HG03097 (cell line): ENCODE results near the gene LRRC73.

Experiments
- ATAC-seq: cut with Tn5 transposase; IDR thresholded peaks from one replicate; pipeline ENCODE4 v1.9.1; 2021; ENCODE audit not compliant: unreplicated experiment, low FRiP score

LRRC73 gene

DNA sequence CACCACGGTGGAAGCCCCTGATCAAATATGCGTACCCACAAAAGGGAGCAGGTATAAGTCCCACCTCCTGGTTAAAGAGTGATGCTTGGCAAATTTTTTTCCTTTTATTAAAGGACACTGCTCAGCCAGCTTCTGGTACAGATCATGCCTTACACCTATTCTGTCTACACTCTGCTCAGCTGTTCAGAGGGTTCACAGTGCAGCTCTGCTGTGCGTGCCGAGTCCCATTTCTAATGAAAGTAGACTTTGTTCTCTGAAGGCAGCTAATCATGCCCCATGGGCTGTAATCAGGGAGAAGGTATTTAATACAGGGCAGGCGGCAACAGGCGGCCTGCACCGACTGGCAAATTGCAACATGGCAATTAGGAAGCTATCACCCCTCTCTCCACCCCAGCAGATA, 16.3 kb downstream of the LRRC73 start:
- no peak for ATAC-seq

DNA sequence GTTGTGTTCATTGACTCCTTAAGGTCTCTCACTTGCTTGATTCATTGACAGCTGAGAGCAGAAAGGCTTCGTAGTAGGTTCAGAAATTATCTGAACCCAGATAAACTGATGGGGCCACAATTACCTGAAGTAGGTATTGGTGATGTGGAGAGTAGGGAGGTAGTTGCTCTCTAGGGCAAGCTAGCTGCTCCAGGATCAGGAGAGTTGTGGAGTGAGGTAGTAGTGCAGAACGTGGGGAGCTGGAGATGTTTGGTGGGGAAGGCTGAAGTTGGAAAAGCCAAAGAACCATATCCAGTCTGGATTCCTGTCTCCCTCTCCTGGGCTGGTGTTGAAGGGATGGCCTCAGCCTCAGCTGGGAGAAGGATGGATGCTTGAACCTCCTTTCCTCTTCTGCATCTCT, 16.9 kb downstream of the LRRC73 start:
- no peak for ATAC-seq

DNA sequence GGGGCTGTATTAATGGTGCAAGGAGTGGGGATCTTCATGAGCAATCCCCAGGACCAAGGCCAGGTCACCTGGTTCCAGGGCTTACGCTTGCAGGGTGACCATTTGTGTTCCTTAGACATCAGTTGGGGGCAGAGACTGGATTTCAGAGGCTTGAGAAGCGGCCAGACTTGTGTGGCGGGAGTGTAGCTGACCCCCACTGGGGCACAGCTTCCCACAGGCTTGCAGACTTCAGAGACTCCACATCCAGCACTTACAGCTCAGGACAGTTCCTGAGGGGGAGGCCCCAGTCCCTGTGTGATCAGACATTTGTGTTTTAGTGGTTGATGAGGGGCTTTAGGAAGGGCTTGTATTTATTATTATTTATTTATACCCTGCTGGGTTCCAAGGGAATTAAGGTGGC, 17.5 kb downstream of the LRRC73 start:
- no peak for ATAC-seq

DNA sequence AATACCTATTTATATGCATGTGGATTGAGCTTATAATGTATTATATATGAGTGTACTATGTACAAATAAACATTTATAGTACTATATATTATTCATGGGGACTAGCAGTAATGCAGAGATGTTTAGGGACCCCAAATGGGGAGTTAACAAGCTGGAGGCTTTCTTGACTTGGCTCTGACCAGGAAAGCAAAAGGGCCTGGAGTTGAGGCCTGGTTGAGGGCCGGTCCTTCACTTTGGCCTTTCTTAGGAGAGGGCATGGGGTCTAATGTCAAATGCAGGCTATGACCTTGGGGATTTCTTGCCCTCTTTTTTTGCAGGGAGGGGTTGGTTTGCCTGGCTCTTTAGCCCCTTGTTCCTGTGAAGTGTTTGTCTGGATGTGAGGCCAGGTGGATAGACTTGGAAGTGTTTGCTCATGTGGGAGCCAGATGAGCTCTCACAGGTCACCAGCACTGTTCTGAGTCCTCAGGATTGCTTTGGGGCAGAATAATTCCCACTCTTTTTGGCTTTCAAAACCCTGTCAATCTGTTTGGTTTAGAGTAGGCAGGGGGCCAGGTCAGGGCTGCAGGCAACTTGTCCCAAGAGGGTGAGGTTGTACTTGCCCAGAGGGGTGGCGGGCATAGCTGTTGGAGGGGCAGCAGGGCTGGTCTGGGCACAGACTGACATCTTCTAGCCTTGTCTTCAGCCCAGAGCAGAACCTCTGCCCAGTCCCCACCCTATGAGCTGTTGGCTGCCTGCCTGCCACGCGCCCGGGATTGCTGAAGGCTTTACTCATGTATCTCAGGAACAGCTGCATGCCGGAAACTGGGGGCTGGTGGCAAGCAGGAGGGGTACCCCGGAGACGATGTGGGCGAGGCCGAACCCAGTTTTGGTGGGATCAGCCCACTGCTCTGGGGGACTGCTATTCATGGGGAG, 18.1 kb downstream of the LRRC73 start:
- no peak for ATAC-seq

DNA sequence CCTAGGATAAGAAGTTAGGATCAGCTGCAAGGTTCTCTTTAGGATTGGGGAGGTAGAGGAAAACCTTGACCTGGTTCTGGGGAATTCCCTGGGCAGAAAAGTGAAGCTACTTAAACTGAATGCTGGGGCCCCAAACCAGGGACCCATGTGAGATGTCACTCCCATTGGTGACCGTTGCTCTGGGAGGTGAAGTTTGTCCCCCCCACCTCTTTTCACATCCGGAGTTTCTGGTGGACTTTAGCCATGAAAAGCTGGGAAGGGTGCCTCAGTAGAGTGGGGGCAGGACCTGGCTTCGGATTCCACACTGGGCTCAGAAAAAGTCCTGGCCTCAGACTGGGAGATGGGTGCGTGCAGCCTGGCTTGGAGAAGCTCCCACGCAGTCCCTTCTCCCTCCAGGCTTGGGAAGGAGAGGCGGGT, 19.6 kb downstream of the LRRC73 start:
- ATAC-seq = no peak

DNA sequence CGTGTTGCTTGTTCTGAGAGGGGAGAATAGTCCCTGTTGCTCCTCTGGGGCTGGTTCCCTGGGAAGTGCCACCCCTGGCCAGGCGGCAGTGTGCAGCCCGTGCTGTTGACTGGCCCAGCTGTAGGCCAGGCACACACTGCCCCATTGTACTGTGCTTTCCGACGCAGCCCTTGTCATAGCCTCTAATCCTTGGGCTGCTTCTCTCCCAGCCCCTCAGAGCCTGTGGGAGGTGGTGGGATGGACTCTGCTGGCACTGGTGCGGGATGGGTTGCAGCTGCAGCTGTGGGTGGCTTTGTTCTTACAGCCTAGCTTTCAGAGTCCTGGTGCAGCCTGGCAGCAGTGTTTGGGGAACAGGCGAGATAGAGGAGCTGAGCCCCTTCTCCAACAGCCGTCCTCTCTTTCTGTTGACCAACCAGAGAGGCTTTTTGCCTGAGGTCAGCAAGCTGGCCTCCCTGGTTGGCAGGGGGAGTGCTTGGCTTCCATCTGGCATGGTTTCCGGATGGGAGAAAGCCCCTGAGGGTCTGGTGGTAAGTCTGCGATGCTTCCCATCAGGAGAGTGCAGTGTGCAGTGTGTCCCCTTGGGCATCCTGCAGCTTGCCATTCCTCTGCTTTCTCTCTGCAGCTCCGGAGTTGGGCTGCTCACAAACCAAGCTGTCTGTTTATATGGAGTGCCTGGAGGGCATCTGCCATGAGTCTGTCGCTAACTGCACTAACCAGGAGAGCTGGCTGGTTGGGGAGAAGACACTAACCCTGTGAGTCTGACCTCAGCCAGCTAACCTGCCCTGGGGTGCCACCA, 20.7 kb downstream of the LRRC73 start:
- ATAC-seq = no peak

DNA sequence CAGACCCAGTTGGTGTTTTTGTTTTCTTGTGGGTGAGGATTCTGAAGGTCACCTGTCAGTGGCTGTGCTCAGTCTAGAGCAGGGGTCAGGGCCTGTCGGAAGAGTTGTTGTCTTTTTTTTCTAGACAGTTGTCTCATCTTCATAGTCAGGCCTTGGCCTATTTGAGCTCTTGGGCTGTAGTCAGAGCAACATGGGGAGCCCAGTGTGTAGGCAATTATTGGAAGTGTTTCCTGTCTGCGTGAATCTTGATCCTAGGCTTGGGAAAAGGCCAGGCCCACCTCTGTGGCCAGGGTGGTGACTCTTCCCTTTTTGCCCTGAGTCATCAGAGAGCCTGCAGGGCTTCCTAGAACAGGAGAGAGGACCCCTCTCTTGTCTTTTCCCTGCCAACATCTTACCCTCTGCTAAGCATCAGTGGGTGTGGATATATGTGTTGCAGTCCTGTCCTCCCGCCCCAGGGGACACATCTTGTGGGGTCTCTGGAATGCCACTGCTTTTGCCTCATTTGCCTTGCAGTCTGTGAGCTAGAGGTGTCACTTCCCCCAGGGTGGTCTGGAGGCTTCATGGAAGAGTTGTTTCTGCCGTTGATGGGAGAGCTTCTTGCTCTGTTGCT, 21.4 kb downstream of the LRRC73 start:
- no peak for ATAC-seq

DNA sequence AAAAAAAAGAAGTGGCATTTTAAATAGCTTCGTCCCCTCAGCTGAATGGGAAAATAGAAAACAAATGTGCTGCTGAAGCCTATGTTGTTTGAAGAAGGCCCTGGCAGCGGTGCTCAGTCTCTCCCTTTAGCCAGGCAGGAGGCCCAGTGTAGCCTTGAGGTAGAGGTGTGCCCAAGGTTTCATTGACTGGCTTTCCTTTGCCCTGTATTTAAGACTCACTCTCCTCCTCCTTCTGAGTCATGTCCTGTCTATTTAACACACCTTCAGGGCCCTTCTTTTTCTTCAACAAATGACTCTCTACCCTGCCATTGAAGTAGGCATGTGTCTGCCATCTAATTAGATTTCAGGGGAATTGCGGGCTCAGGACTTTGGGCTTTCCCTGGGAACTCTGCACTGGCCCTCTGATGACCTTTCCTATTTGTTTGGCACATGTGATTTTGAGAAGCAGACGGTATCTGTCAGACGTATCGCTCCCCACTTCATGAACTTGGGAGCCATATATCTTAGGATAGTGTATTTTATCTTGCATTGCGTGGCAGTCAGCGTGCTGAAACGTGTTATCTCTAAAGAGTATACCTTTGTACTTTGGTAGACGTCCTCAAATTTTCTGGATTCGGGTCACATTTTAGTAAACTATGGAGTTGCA, 28.4 kb downstream of the LRRC73 start:
- no peak for ATAC-seq

DNA sequence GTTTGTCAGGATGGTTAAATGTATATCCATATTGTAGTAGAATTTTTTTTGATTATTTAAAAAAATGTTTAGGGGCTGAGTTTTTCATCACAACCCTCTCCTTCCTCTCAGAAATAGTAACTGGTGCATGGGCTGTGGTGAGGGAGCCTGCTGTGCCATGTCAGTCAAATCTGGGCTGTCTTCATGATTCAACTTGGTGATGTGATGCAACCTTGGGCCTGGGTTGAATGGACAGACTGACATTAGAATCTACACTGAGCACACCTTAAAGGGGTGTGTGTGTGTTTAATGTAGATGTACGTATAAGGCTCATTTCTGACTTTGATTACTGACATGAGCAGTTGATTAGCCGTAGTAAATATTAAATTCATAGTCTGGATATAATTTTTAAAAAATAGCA, 29.1 kb downstream of the LRRC73 start:
- ATAC-seq = no peak

DNA sequence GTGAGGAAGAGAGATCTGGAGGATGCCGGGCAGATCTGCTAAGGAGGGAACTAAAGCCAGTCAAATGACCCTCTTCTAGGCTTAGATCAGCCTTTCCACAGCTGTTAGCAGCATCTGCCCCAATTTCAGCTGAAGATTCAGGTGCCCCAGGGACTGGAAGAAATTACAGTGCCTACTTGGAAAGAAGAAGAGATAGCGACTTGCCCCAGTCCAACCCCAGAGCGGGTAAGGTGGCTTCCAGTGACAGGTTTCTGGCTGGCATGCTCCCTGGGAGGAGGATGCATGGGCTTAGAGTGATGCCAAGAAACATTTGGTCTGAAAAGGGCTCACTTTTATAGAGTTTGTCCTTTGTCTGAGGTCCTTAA, 32.2 kb downstream of the LRRC73 start:
- ATAC-seq = no peak

DNA sequence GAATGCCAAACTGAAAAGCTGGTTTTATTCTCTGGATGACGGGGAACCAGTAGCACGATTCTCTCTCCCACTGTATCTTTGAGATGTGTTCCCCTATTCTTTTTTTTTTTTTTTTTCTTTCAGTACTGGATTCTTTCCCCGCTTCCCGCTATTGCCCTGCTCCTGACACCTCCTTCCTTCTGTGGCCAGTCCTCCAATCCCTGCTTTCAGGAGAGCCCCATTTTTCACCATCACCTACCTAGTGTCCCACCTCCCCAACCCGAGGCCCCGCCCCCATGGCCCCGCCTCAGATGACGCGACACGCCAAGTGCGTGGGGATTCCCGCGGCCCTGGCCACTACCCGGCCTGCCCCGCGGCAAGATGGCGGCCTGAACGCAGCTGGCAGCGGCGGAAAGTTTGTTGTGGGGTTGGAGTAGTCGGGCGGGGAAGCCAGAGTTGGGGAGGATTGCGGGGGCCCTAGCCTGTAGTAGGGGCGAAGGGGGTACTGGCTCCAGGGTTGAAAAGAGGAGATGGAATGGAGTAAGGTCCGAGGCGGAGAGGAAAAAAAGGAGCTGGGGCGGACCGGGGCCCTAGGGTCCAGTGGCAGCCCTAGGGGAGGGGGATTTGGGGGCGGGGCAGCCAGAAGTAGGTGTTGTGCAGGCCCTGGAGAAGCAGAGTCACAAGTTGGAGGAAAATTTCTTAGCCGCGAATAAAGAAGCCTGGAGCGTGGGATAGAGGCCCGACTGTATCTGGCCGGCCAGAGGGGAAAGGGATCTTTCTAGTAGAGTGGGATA, 32.7 kb downstream of the LRRC73 start, which contains the start of gene TJAP1:
Gene TJAP1 (plus strand): TSS at position 336 of the 773 bp plus-strand sequence. CDS start 21,432 bp downstream, outside the sequence.
- ATAC-seq = no peak

DNA sequence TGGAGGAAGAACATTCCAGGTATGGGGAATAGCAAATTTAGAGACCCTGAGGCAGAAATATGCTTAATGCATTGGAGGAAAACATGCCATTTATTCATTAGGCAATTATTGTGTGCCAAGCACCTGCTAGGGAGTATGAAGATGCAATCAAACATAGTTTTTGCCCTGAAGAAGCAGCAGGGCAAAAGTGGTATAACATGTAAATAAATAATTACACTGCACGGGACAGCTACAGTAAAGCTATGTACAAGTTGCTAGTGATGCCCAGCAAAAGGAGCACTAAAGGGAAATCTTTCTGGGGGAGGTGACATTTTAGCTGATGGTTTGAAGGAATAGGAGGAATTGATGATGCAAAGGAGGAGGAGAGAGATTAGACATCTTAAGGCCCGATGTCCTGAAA, 33.4 kb downstream of the LRRC73 start:
- no peak for ATAC-seq

DNA sequence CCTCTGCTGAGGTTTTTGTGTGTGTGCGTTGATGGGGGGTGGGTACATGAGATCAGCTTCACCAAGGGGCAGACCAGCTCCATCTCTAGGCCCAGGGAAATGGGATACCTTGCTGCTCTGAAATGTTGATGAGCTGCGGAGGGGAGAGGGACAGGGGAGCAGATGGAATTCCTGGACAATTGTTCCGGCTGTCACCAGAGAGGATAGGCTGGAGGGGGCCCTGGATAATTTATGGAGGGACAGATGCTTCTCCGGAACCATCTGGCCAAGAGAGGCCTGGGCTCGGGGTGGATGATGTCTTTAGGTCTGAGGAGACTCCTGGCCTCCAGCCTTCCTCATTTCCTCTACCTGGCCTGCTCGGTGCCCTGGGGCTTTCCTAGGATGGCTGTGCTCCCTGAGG, 34.6 kb downstream of the LRRC73 start:
- no peak for ATAC-seq

DNA sequence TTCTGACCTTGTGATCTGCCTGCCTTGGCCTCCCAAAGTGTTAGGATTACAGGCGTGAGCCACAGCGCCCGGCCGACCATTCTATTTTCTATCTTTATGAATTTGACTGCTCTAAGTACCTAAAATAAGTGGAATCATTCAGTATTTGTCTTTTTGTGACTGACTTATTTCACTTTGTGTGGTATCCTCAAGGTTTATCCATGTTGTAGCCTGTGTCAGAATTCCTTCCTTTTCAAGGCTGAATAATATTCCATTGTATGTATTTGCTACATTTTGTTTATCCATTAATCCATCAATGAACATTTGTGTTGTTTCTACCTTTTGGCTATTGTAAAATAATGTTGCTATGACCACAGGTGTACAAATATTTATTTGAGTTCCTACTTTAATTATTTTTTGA, 37.6 kb downstream of the LRRC73 start:
- ATAC-seq = no peak

DNA sequence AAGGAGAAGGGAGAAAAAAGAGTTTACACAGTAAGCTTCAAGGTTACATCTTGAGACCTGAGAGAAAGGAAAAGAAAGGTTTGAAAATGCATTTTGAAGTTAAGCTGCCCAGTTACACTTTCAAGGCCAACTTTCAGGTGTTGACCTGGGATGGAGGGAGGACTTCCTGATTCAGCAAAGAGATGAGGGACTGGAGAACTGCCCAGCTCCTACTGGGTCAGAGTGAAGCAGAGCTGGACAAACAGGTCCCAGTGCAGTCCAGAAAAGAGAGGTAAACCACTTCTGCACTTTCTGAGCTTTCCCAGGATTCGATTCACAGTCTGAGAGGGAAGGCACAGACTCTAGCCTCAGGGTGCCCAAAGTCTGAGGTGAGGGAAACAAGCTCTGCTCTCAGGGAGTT, 38.7 kb downstream of the LRRC73 start:
- ATAC-seq = no peak

DNA sequence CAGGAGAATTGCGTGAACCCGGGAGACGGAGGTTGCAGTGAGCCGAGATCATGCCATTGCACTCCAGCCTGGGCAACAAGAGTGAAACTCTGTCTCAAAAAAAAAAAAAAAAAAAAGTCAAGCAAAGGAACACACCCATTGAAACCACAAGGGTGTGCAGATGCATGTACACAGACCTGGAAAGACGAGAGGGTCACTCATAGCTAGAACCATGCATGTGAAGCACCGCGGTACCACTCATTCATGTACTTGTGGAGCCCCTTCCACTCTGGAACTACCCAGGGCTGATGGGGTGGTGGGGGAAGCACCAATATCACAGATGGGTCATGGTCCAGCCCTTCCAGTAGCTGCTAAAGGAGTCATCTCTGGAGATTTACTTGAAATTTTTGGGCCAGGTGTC, 40.2 kb downstream of the LRRC73 start:
- no peak for ATAC-seq

DNA sequence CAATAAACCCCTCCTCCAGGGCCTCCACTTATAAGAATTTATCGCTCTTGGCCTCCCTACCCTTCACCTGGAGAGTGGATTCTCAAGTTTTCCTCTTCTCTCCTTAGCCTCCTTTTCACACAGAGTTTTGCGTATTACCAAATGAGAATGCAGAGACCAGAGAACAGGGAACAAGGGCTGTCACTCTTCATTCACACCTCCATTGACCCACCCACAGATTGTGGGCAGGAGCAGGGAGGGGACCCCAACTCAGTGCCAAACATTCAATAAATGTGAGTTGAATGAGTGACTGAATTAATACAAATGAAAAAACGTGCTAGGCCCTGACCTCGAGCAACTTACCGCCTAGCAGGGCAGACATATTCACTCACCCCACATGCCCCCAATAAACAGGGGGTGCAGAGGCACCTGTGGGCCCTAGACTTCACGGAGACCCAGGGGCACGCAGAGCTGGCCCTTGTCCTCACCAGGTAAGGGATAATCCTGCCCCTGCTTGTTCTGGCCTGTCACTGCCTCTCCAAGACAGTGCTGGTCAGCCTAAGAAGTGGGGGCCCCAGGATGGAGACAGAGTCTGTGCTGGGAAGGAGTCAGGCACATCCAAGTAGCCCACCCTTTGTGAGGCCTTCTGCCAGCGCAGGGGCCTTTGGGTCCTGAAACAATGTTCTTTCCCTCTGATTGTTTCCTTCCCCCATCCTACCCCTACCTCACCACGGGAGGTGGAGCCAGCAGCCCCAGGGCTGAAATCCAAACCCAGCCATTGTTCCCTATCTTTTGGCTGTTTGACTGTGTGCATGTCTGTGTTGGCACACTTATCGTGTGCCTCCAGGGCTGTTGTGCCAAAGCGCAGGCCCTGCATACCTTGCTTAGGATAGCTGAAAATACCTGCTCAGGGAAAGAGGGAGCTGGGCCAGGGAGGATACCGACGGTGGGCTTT, 41.1 kb downstream of the LRRC73 start:
- ATAC-seq = no peak

DNA sequence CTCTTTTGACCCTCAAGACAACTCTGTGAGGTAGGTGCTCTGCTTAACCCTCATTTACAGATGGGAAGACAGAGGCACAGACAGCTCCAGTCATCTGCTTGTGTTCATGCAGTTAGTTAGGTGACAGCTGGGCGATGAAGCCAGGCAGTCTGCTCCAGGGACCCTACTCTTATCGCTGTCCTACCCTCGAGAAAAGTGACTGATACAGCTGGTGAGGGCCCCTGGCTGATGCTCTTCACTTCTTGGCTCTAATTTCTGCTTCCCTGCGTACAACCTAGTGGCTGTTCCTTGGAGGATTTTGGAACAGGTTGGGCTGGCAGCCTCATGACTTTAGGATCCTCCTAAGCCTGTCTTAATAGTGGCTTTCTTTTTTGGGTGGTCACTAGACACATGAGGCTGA, 41.9 kb downstream of the LRRC73 start:
- ATAC-seq = no peak

DNA sequence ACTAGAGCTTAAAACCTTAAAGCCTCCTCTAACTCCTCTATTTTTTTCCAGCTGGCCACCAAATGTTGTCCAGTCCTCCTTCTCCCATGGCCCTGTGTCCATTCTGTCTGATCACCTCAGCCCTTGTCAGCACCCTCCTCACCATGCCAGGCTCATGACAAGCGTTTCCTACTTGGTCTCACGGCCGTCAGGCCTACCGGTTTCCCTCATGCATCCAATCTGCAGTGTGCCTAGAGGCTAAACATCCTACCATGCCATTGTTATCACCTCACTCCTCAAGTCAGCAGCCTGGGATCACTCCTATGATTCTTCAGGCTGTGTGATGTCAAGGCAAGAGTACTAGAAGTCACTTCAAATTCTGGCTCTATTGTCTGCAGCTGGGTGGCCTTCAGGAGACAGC, 42.4 kb downstream of the LRRC73 start:
- no peak for ATAC-seq
